NT2/D1 (cell line): ENCODE measurements around the gene TIAM1.

Source experiments
- DNase-seq: peaks from one replicate; pipeline ENCODE4 v3.0.0-alpha.2; 2011; ENCODE audit warnings: low read depth, low spot score
- H3K27me3 ChIP-seq: 2 replicates; pipeline ENCODE4 v1.6.0; 2011; ENCODE audit warnings: mild to moderate bottlenecking; ENCODE audit not compliant: insufficient read length, insufficient read depth
- H3K36me3 ChIP-seq: 2 replicates; pipeline ENCODE4 v1.6.1; 2011; ENCODE audit warnings: mild to moderate bottlenecking, low read length, mixed read lengths; ENCODE audit not compliant: insufficient read depth, insufficient read length
- H3K4me1 ChIP-seq: 2 replicates; pipeline ENCODE4 v1.5.1; 2011; ENCODE audit not compliant: insufficient read depth, insufficient read length
- H3K4me3 ChIP-seq: 2 replicates; pipeline ENCODE4 v1.5.1; 2011; ENCODE audit warnings: low read depth; ENCODE audit not compliant: insufficient read length
- H3K9ac ChIP-seq: 2 replicates; pipeline ENCODE4 v1.6.0; 2011; ENCODE audit warnings: low read depth; ENCODE audit not compliant: insufficient read length
- H3K9me3 ChIP-seq: 2 replicates; pipeline ENCODE4 v1.5.1; 2011; ENCODE audit warnings: mild to moderate bottlenecking, low read length; ENCODE audit not compliant: insufficient read depth
- SUZ12 ChIP-seq: IDR thresholded peaks from 2 replicates; pipeline ENCODE4 v1.6.1; 2011; ENCODE audit not compliant: insufficient read length, insufficient read depth; ENCODE audit errors: extremely low read depth
- YY1 ChIP-seq: IDR thresholded peaks from 2 replicates; pipeline ENCODE4 v1.6.1; 2011; ENCODE audit not compliant: insufficient read length, insufficient read depth
- ZNF274 ChIP-seq: IDR thresholded peaks from 2 replicates; pipeline ENCODE4 v1.6.1; 2011; ENCODE audit warnings: mild to moderate bottlenecking, low read depth, low read length

TIAM1 gene

DNA sequence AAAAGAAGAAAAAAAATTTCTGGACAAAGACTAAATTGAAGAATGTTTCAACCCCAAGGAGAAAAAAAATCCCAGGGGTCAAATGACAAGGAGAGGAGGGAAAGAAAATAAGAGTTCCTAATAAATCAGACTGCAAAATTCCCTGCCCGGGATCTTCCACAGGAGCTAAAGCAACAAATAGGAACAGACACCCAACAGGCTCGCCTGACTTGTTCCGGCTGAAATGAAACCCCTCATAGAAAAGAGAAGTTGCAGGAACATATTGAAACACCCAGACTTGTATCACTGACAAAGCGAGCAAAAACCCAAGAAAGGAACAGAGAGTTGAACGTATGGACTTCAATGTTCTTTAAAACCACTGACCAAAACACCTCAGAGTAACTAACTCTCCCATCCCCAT, 123.0 kb downstream of the TIAM1 start:
- H3K36me3 ChIP-seq = peaks cover 43% of the 10 kb centered on the region
- no peak for DNase-seq
- H3K9ac ChIP-seq = no peak overlapping the region
- H3K4me1 ChIP-seq = no peaks in the 10 kb centered on the region
- no peaks in the 10 kb centered on the region for H3K9me3 ChIP-seq
- H3K27me3 ChIP-seq = no peaks in the 10 kb centered on the region
- no peak overlapping the region for H3K4me3 ChIP-seq
- TF ChIP-seq ZNF274 (no peak), SUZ12 (no peak), YY1 (no peak)

DNA sequence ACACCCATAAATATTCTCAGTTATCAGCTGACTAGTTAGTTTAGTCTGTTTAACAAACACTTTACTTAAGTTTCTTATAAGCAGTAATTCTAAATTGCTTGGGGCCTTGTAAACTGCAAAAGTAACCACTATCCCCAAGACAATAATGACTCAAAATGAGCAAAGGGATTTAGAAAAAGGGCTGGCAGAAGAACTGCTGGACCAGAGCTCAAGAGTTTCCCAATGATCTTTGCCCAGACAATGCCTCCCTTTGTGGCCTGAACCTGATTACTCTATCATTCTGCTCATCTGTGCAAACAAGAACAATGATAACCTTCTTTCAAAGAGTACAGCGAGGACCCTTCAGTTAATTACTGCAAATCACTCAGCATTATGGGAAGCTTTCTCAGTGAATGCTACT, 123.5 kb downstream of the TIAM1 start:
- no peak for DNase-seq

GRCh38 chr21:31218830-31219608, 125.0 kb downstream of the TIAM1 start:
- H3K9ac ChIP-seq = no peak overlapping the region
- no peak for TF ChIP-seq ZNF274
- no peak for TF ChIP-seq SUZ12
- no peak for TF ChIP-seq YY1

More for the DNA sequence above, 123.5 kb downstream of the TIAM1 start:
- Histone ChIP-seq H3K27me3 (no peaks in the 10 kb centered on the region), H3K9me3 (no peaks in the 10 kb centered on the region), H3K9ac (no peak overlapping the region), H3K36me3 (peaks cover 39% of the 10 kb centered on the region), H3K4me3 (no peak overlapping the region), H3K4me1 (no peaks in the 10 kb centered on the region)
- TF ChIP-seq YY1 (no peak), SUZ12 (no peak), ZNF274 (no peak)

DNA sequence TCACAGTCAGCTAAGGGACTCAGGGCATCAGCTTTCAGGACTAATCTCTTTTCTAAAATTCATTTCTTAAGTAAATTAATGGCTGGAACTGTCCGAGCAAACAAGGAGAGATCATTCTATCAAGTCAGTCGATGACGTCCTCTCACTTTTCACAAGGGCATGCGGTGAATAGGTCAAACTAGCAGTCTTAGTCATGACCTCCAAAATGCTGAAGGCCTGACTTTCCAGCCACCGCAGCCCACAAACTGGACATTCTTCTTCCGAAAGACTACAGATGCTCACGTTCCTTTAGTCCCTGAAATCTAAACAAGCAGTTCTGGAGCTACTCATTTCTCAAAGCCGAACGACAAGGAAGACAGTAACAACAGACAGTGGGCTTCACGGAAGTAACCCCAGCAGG, 127.9 kb downstream of the TIAM1 start:
- TF ChIP-seq ZNF274 = no peak
- TF ChIP-seq YY1 = no peak
- DNase-seq = no peak
- Histone ChIP-seq H3K4me1 (no peaks in the 10 kb centered on the region), H3K9me3 (no peaks in the 10 kb centered on the region), H3K36me3 (peaks cover 23% of the 10 kb centered on the region), H3K27me3 (no peaks in the 10 kb centered on the region), H3K9ac (no peak overlapping the region), H3K4me3 (no peak overlapping the region)

More at GRCh38 chr21:31218830-31219608, 125.0 kb downstream of the TIAM1 start:
- Histone ChIP-seq H3K27me3 (no peaks in the 10 kb centered on the region), H3K36me3 (peaks cover 25% of the 10 kb centered on the region), H3K9me3 (no peaks in the 10 kb centered on the region), H3K4me3 (no peak overlapping the region), H3K4me1 (no peaks in the 10 kb centered on the region)
- DNase-seq = no peak

DNA sequence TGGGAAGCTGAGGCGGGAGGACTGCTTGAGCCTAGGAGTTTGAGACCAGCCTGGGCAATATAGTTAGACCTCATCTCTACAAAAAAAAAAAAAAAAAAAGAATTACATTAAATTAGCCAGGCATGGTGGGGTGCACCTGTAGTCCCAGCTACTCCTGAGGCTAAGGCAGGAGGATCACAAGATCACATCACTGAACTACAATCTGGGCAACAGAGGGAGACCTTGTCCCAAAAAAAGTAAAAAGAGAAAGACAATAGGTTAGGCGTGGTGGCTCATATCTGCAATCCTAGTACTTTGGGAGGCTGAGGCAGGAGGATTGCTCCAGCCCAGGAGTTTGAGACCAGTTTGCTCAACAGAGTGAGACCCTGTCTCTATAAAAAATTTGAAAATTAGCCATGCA, 130.3 kb downstream of the TIAM1 start:
- no peaks in the 10 kb centered on the region for H3K4me1 ChIP-seq
- H3K9me3 ChIP-seq = no peaks in the 10 kb centered on the region
- peaks cover 36% of the 10 kb centered on the region for H3K36me3 ChIP-seq
- H3K4me3 ChIP-seq = no peak overlapping the region
- DNase-seq = no peak
- TF ChIP-seq YY1 = no peak
- TF ChIP-seq SUZ12 = no peak
- no peak for TF ChIP-seq ZNF274
- H3K9ac ChIP-seq = no peak overlapping the region
- no peaks in the 10 kb centered on the region for H3K27me3 ChIP-seq

DNA sequence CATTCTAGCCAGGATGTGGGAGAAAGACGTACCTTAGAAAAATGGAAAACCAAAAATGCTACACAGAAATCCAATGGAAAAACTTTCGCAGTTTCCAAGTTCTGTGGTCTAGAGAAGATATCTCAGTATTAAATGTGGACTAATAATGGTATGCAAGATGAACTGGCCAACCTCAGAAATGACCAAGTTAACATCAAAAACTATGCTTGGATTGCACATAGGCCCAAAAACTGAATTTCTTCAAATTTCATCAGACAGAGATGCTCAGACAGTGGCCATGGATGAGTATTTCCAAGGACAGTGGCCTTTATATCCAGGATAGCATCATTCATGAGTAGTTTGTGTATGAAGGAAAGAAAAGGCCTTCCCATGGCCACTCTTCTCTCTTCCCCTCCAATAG, 132.2 kb downstream of the TIAM1 start:
- TF ChIP-seq ZNF274 (no peak), SUZ12 (no peak), YY1 (no peak)
- Histone ChIP-seq H3K9me3 (no peaks in the 10 kb centered on the region), H3K27me3 (no peaks in the 10 kb centered on the region), H3K36me3 (peaks cover 46% of the 10 kb centered on the region), H3K4me1 (no peaks in the 10 kb centered on the region), H3K9ac (no peak overlapping the region), H3K4me3 (no peak overlapping the region)
- no peak for DNase-seq

- DNase-seq = no peak
- Histone ChIP-seq H3K36me3 (peaks cover 42% of the 10 kb centered on the region), H3K4me1 (no peaks in the 10 kb centered on the region), H3K4me3 (no peak overlapping the region), H3K9me3 (no peaks in the 10 kb centered on the region), H3K27me3 (no peaks in the 10 kb centered on the region), H3K9ac (no peak overlapping the region)
- no peak for TF ChIP-seq SUZ12
- TF ChIP-seq ZNF274 = no peak
- TF ChIP-seq YY1 = no peak
These were observed 138.6 kb downstream of the TIAM1 start for GRCh38 chr21:31205412-31205811.
